GM18858 (cell line): ENCODE results near the gene TTC3.
"Not testable (repeated sequence)": the region's sequence is repeated elsewhere in the genome, so short reads cannot be mapped to it uniquely, and the experiment has no call there.

Source experiments
- ATAC-seq: cut with Tn5 transposase; IDR thresholded peaks from one replicate; pipeline ENCODE4 v1.9.1; 2021; ENCODE audit not compliant: unreplicated experiment

Gene TTC3

GRCh38 chr21:37220981-37221664 lies 148.1 kb downstream of the TTC3 start:
- peak; percentile 60 for ATAC-seq

GRCh38 chr21:37222248-37222647 lies 149.2 kb downstream of the TTC3 start:
- not testable (repeated sequence) for ATAC-seq

GRCh38 chr21:37223804-37224345 lies 150.8 kb downstream of the TTC3 start:
- no peak for ATAC-seq

GRCh38 chr21:37224861-37225839 lies 152.1 kb downstream of the TTC3 start:
- no peak for ATAC-seq

- ATAC-seq = no peak
Measured at GRCh38 chr21:37226041-37226920, 153.2 kb downstream of the TTC3 start.

GRCh38 chr21:37227071-37228002 lies 154.3 kb downstream of the TTC3 start:
- no peak for ATAC-seq

- ATAC-seq = no peak
Measured at GRCh38 chr21:37228003-37228400, 154.9 kb downstream of the TTC3 start.

GRCh38 chr21:37230632-37231248 lies 157.7 kb downstream of the TTC3 start:
- no peak for ATAC-seq

GRCh38 chr21:37231249-37231645 lies 158.2 kb downstream of the TTC3 start:
- ATAC-seq = no peak

- no peak for ATAC-seq
Measured at GRCh38 chr21:37231671-37232070, 158.6 kb downstream of the TTC3 start.

GRCh38 chr21:37232274-37233018 lies 159.4 kb downstream of the TTC3 start:
- no peak for ATAC-seq

- no peak for ATAC-seq
Measured at GRCh38 chr21:37233551-37234146, 160.6 kb downstream of the TTC3 start.

GRCh38 chr21:37237346-37237745 lies 164.3 kb downstream of the TTC3 start:
- no peak for ATAC-seq

- ATAC-seq = no peak
Measured at GRCh38 chr21:37237764-37238163, 164.7 kb downstream of the TTC3 start.

- ATAC-seq = no peak
Measured at GRCh38 chr21:37240978-37241377, 167.9 kb downstream of the TTC3 start.

- ATAC-seq = no peak
Measured at GRCh38 chr21:37241426-37241825, 168.4 kb downstream of the TTC3 start.

- ATAC-seq = no peak
Measured at GRCh38 chr21:37243961-37244360, 170.9 kb downstream of the TTC3 start.

GRCh38 chr21:37244501-37245095 lies 171.5 kb downstream of the TTC3 start:
- ATAC-seq = no peak
